ENCODE results near the gene PDE4A.

The PDE4A gene

DNA sequence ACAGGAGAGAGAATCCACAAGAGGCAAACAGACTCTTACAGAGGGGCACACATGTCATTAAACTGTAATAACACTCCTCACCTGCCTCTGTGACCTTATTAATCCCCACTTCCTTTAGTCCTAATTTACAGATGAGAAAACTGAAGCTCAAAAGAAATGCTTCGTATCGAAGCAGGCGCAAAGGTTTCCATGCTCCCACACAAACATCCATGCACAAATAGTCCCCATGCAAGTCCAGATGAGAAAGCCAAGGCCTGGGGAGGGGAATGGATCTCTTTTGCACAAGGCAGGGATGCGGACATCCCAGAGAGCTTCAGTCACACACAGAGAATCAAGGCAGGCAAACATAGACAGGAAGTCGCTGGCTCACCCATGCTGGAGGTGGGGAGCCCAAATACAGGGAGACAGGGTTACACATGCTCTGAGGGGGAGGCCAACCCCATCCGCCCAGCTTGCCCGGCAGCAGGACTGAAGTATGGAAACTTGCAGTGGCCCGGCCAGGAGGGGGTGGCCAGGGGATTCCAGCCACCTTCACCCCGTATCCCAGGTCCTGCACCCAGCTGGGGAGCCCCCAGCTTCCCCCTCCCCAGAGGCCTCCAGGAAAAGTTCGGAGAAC lies 96.4 kb downstream of the PDE4A start:
- DNase-seq: no peak

DNA sequence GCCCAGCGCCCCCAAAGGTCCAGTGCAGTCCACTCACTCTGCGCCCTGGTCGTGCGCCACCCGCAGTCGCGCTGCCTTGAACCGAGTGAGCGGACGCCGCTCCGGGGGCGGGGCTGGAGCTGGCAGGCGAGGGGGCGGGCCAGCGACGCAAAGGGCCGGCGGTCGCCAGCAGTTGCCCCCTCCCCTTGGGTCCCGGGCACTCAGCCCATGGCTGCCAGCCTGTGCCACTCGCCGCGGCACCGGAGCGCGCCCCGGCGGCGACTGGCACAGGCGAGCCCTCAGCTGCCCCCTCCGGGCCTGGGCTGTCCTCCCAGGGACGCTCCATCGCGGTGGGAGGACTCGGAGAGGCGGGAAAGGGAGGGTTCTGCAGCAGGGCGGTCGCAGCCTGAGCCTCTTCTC lies 97.0 kb downstream of the PDE4A start, which contains the start of gene S1PR5:
Gene S1PR5, minus strand, starts transcription at position 87 of the 399 bp plus-strand sequence. CDS start 2,436 bp downstream, outside the sequence.
- no peak for DNase-seq

DNA sequence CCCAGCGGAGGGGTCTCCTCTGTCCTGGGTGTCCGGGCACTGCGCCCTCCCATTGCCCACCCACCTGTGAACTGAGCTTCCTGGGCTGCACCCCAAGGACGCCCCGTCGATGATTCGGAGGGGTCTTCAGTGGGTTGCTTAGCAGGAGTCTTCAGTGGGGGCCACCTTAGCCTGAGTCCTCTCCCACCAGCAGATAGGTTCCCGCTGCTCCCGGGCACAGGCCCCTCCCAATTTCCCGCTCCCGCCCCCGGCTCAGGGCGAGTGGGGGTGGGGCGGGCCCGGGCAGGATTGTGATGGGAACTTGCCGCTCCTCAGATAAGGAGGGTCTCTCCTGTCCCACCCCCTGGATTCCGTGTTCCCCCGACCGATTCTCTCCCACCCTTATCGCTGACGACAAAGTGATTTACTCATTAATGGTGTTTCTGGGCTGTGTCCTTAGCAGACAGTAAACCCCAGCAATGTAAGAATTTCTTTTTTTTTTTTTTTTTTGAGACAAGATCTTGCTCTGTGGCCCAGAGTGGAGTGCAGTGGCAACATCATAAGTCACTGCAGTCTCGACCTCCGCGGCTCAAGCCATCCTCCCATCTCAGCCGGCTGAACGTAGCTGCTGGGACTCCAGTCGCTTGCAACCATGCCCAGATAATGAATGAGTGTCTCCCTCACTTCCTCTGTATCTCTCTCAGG lies 97.6 kb downstream of the PDE4A start:
- no peak for DNase-seq

DNA sequence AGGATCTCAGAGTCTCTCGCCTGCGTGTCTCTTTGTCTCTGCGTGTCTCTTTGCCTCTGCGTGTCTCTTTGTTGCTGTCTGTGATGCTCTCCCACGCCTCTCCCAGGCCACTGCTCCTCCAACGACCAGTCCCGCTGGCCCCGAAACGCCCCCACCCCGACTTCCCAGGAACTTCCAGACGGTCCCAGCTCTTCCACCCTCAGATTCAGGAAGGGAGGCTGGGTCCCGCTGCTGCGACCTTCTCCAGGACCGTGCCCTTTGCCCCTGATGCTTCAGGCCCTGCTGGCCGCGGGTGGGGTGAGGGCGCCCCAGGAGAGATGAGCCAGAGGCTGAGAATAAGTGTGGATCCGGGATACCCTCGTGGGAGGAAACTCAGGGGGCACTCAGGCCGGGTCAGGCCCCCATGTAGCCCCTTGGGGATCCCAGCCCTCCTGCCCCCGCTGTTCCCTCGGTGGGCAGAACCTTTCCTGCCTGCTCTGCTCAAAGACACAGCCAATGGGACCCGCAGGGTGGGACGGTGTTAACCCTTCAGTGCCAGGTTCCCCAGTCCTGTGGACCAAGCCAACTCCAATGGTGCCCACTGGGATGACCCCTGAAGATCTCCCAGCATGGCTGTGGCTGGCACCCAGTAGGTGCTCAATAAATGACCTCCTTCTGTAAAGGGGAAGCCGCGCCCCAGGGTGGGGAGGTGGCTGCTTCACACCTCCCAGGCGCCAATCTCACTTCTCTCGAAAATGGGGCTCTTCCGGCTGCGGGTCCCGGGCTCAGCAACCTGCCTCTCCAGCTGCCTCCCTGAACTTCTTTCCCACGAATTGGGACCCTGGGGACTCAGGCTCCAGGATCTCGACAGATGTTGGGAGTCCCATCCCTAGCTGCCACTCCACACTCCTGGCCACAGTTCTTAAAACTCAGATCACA lies 98.4 kb downstream of the PDE4A start:
- DNase-seq: no peak

Data from activated naive CD4-positive, alpha-beta T cell treated with Interleukin-2 at 50 U/mL for 16 hours (primary cell).